Activated CD4-positive, alpha-beta T cell treated with anti-CD3 and anti-CD28 coated beads, Interleukin-2, Interleukin-4, amounts not matched to agents 100 ng/mL and 50 ng/mL, durations not matched to agents 16 hours and 8 hours (primary cell): Measurements from ENCODE around the gene PZP.

ENCODE experiments used
- DNase-seq: peaks from one replicate; pipeline ENCODE4 v3.0.0-alpha.2; 2020; ENCODE audit warnings: low spot score

Gene PZP

GRCh38 chr12:9103050-9103849, 104.9 kb downstream of the PZP start:
- DNase-seq: no peak

GRCh38 chr12:9101018-9101687, 107.0 kb downstream of the PZP start:
- no peak for DNase-seq

DNA sequence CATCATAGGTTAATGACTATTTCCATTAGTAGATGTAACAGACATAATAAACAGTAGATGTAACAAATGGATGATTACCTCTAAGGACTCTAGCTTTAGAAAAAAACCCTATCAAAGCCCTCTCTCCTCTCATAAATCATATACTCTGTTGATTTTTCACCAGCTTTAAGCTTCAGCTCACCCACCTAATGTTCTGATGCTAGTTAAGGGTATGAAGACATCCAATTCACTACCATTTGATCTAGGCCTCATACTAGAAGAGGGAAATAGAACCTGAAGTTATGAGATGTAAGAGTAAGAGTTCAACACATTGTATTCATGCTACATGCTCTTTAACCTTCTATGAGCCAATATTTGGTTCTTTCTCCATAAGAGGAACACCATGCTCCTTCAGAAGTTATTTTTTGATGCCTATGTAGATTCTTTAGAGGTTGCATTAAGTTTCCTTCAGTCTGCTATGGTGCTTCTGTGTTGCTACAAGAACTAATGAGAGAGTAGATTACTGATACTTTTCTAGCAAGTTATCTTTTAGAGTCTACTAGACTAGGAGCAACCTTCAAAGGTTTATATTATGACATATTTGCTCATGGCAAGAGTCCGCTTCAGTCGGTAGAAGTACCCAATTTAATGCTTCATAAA, 108.5 kb downstream of the PZP start:
- no peak for DNase-seq
